ENCODE data around the gene CACNA1H.
"Not testable (repeated sequence)": the region's sequence is repeated elsewhere in the genome, so short reads cannot be mapped to it uniquely, and the experiment has no call there.

GRCh38 chr16:1229476-1229875 lies 76.6 kb downstream of the CACNA1H start:
- TF ChIP-seq RFX1 (IDR thresholded peaks at IDR 0.05); CTCF (IDR thresholded peaks at IDR 0.05 in 2 of 3, conservative IDR thresholded peaks at IDR 0.05 in 1 of 3; ENCODE audit: insufficient read depth in 2 of 3, low read depth in 1 of 3, low read length in 3 of 3); EZH2 (IDR thresholded peaks at IDR 0.05; ENCODE audit: borderline replicate concordance, low read depth, low read length); ZNF133 (CRISPR knock-in tag; IDR thresholded peaks at IDR 0.05); USF1 (CRISPR knock-in tag; IDR thresholded peaks at IDR 0.05): not testable (repeated sequence)

All from K562 (cell line).